Measurements from ENCODE around the gene DTL.

The DTL gene

GRCh38 chr1:212139526-212140135 lies 104.1 kb downstream of the DTL start:
- H3K27ac ChIP-seq (ENCODE audit: low read depth, low read length), result no peak overlapping the region
- H3K36me3 ChIP-seq (ENCODE audit: control insufficient read depth, low read length), result no peaks in the 10 kb centered on the region
- no peaks in the 10 kb centered on the region; the same call in 1 of the 2 replicates for H3K4me1 ChIP-seq (ENCODE audit: control insufficient read depth, low read length)
- H3K4me3 ChIP-seq (ENCODE audit: low read length), result no peak overlapping the region
- no peaks in the 10 kb centered on the region for H3K79me2 ChIP-seq (ENCODE audit: control insufficient read depth, low read length)
- TF ChIP-seq EZH2phosphoT487 (IDR thresholded peaks at IDR 0.05; ENCODE audit: borderline replicate concordance, low read length), result no peak
- no peak for TF ChIP-seq CTCF (IDR thresholded peaks at IDR 0.05; ENCODE audit: low read depth, low read length, poor library complexity, severe bottlenecking)
- no peaks in the 10 kb centered on the region for H4K20me1 ChIP-seq (ENCODE audit: control insufficient read depth, insufficient read depth, low read depth, low read length)
- no peaks in the 10 kb centered on the region for H3K27me3 ChIP-seq (ENCODE audit: control insufficient read depth, low read length)
- H3K4me2 ChIP-seq (ENCODE audit: low read length), result no peak overlapping the region
- H3K9me2 ChIP-seq (replicated peaks; ENCODE audit: control insufficient read depth, low read length), result no peaks in the 10 kb centered on the region
- H3K9me3 ChIP-seq (ENCODE audit: control insufficient read depth, insufficient read depth, low read length), result no peaks in the 10 kb centered on the region
- no peaks in the 10 kb centered on the region for H3F3A ChIP-seq (ENCODE audit: control insufficient read depth, insufficient read depth)

- Histone ChIP-seq H4K20me1 (ENCODE audit: control insufficient read depth, insufficient read depth, low read depth, low read length) (no peaks in the 10 kb centered on the region), H3K27ac (ENCODE audit: low read depth, low read length) (no peak overlapping the region), H3K79me2 (ENCODE audit: control insufficient read depth, low read length) (no peaks in the 10 kb centered on the region), H3K9me2 (replicated peaks; ENCODE audit: control insufficient read depth, low read length) (no peaks in the 10 kb centered on the region), H3K36me3 (ENCODE audit: control insufficient read depth, low read length) (no peaks in the 10 kb centered on the region), H3K4me2 (ENCODE audit: low read length) (no peak overlapping the region), H3F3A (ENCODE audit: control insufficient read depth, insufficient read depth) (no peaks in the 10 kb centered on the region), H3K9me3 (ENCODE audit: control insufficient read depth, insufficient read depth, low read length) (no peaks in the 10 kb centered on the region), H3K4me3 (ENCODE audit: low read length) (no peak overlapping the region), H3K4me1 (ENCODE audit: control insufficient read depth, low read length) (no peaks in the 10 kb centered on the region; the same call in 1 of the 2 replicates), H3K27me3 (ENCODE audit: control insufficient read depth, low read length) (no peaks in the 10 kb centered on the region)
- no peak for TF ChIP-seq EZH2phosphoT487 (IDR thresholded peaks at IDR 0.05; ENCODE audit: borderline replicate concordance, low read length)
These were observed 105.9 kb downstream of the DTL start for GRCh38 chr1:212141404-212141803.

GRCh38 chr1:212142883-212143530 lies 107.5 kb downstream of the DTL start:
- Histone ChIP-seq H3K79me2 (ENCODE audit: control insufficient read depth, low read length) (no peaks in the 10 kb centered on the region), H4K20me1 (ENCODE audit: control insufficient read depth, insufficient read depth, low read depth, low read length) (no peaks in the 10 kb centered on the region), H3K9me3 (ENCODE audit: control insufficient read depth, insufficient read depth, low read length) (no peaks in the 10 kb centered on the region), H3K27me3 (ENCODE audit: control insufficient read depth, low read length) (no peaks in the 10 kb centered on the region), H3K36me3 (ENCODE audit: control insufficient read depth, low read length) (no peaks in the 10 kb centered on the region), H3K4me3 (ENCODE audit: low read length) (no peak overlapping the region), H3K27ac (ENCODE audit: low read depth, low read length) (no peak overlapping the region), H3F3A (ENCODE audit: control insufficient read depth, insufficient read depth) (no peaks in the 10 kb centered on the region), H3K9me2 (replicated peaks; ENCODE audit: control insufficient read depth, low read length) (no peaks in the 10 kb centered on the region), H3K4me1 (ENCODE audit: control insufficient read depth, low read length) (no peaks in the 10 kb centered on the region; the same call in 1 of the 2 replicates), H3K4me2 (ENCODE audit: low read length) (no peak overlapping the region)
- no peak for TF ChIP-seq EZH2phosphoT487 (IDR thresholded peaks at IDR 0.05; ENCODE audit: borderline replicate concordance, low read length)

- H3K9me3 ChIP-seq (ENCODE audit: control insufficient read depth, insufficient read depth, low read length), result no peaks in the 10 kb centered on the region
- no peak overlapping the region for H3K4me2 ChIP-seq (ENCODE audit: low read length)
- no peak overlapping the region for H3K4me3 ChIP-seq (ENCODE audit: low read length)
- no peak for TF ChIP-seq CTCF (IDR thresholded peaks at IDR 0.05; ENCODE audit: low read depth, low read length, poor library complexity, severe bottlenecking)
- TF ChIP-seq EZH2phosphoT487 (IDR thresholded peaks at IDR 0.05; ENCODE audit: borderline replicate concordance, low read length), result no peak
- H4K20me1 ChIP-seq (ENCODE audit: control insufficient read depth, insufficient read depth, low read depth, low read length), result no peaks in the 10 kb centered on the region
- no peaks in the 10 kb centered on the region for H3K27me3 ChIP-seq (ENCODE audit: control insufficient read depth, low read length)
- H3K9me2 ChIP-seq (replicated peaks; ENCODE audit: control insufficient read depth, low read length), result no peaks in the 10 kb centered on the region
- H3K27ac ChIP-seq (ENCODE audit: low read depth, low read length), result no peak overlapping the region
- no peaks in the 10 kb centered on the region for H3F3A ChIP-seq (ENCODE audit: control insufficient read depth, insufficient read depth)
- H3K79me2 ChIP-seq (ENCODE audit: control insufficient read depth, low read length), result no peaks in the 10 kb centered on the region
- H3K4me1 ChIP-seq (ENCODE audit: control insufficient read depth, low read length), result no peaks in the 10 kb centered on the region; the same call in 1 of the 2 replicates
- H3K36me3 ChIP-seq (ENCODE audit: control insufficient read depth, low read length), result no peaks in the 10 kb centered on the region
These were observed 112.1 kb downstream of the DTL start for GRCh38 chr1:212147581-212148033.

Measured in DOHH2 (cell line).